Lung (tissue), 12 donors: ENCODE data around the gene CEACAM7. TPM values are rescaled to one million over a fixed set of nuclear protein-coding genes. Genes with fewer than 3 reads are reported as not detected.

Experiments used
- ATAC-seq: fragments of 200-7000 bp; cut with Tn5 transposase; one replicate; pipeline ENCODE4 v1.9.1; 2020; ENCODE audit warnings: moderate number of reproducible peaks; ENCODE audit not compliant: insufficient read depth, low FRiP score
- DNase-seq, 3 donors: peaks; one replicate each; pipeline ENCODE4 v3.0.0-alpha.2; 2013 to 2017
- H3K27ac ChIP-seq, 2 donors: one replicate each; pipeline ENCODE4 v1.5.1; 2013; ENCODE audit warnings: mild to moderate bottlenecking in 2 of 2, moderate library complexity in 2 of 2, control low read depth in 1 of 2, inconsistent platforms in 1 of 2, low read depth in 1 of 2, low read length in 1 of 2
- H3K27me3 ChIP-seq, 3 donors: one replicate each; pipeline ENCODE4 v1.5.1; 2013; ENCODE audit warnings: low read length in 2 of 3; ENCODE audit not compliant: control insufficient read depth in 3 of 3, insufficient read depth in 3 of 3
- H3K36me3 ChIP-seq, 4 donors: one replicate each; pipeline ENCODE4 v1.5.1; 2013; ENCODE audit warnings: low read length in 4 of 4, mild to moderate bottlenecking in 1 of 4, moderate library complexity in 1 of 4; ENCODE audit not compliant: control insufficient read depth in 4 of 4, insufficient read depth in 4 of 4
- H3K4me1 ChIP-seq, 5 donors: one replicate each; pipeline ENCODE4 v1.5.1; 2013; ENCODE audit warnings: low read length in 5 of 5, mild to moderate bottlenecking in 2 of 5, moderate library complexity in 1 of 5; ENCODE audit not compliant: control insufficient read depth in 5 of 5, insufficient read depth in 5 of 5
- H3K4me3 ChIP-seq: one replicate; pipeline ENCODE4 v1.5.1; 2013; ENCODE audit warnings: mild to moderate bottlenecking, control low read depth, moderate library complexity
- H3K9ac ChIP-seq, 2 donors: one replicate each; pipeline ENCODE4 v1.5.1; 2013; ENCODE audit warnings: low read length in 2 of 2, control low read depth in 1 of 2; ENCODE audit not compliant: insufficient read depth in 1 of 2
- H3K9me3 ChIP-seq, 4 donors: one replicate each; pipeline ENCODE4 v1.5.1; 2013; ENCODE audit warnings: low read length in 3 of 4, mild to moderate bottlenecking in 1 of 4, moderate library complexity in 1 of 4; ENCODE audit not compliant: control insufficient read depth in 4 of 4, insufficient read depth in 3 of 4
- WGBS, 2 donors: extraction: QIAGEN DNeasy Blood & Tissue Kit; methylation state at CpG; one replicate each; pipeline ENCODE4 v1.1.7; 2013; 5-methylcytosine and 5-hydroxymethylcytosine counted together
- polyA plus RNA-seq, 2 donors: library from polyadenylated mRNA; stranded (reverse); fragments of 200-250 nt; gene quantifications; one replicate each; pipeline ENCODE4 v1.2.1, GENCODE V29; 2013
- total RNA-seq, 2 donors: library from RNA; depleted of rRNA in 1 of 2; stranded (reverse); fragments of >200 nt in 1 of 2; gene quantifications; one replicate each; pipeline ENCODE4 v1.2.1, GENCODE V29; 2014 to 2021
- TF ChIP-seq, protein P1 (sequence below): IDR thresholded peaks from 2 replicates; pipeline ENCODE4 v1.5.1; 2012; ENCODE audit warnings: mild to moderate bottlenecking; ENCODE audit errors: control extremely low read depth, extremely low read depth
- donor health status: control.
- donor health status: control.
- donor health status: Bipolar disorder and iron deficiency.
- donor health status: healthy.
- donor health status: DM: yes; HTN: yes; CAD: no.

The CEACAM7 gene
- total and polyA plus RNA-seq, 4 donors, result 0.11 to 0.41 (median 0.26) TPM

DNA sequence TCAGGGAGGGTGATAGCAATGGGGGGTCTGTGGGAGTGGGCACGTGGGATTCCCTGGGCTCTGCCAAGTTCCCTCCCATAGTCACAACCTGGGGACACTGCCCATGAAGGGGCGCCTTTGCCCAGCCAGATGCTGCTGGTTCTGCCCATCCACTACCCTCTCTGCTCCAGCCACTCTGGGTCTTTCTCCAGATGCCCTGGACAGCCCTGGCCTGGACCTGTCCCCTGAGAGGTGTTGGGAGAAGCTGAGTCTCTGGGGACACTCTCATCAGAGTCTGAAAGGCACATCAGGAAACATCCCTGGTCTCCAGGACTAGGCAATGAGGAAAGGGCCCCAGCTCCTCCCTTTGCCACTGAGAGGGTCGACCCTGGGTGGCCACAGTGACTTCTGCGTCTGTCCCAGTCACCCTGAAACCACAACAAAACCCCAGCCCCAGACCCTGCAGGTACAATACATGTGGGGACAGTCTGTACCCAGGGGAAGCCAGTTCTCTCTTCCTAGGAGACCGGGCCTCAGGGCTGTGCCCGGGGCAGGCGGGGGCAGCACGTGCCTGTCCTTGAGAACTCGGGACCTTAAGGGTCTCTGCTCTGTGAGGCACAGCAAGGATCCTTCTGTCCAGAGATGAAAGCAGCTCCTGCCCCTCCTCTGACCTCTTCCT lies 9.3 kb upstream of the CEACAM7 start:
- Histone ChIP-seq H3K4me3 (no peak overlapping the region), H3K27me3 (no peaks in the 10 kb centered on the region), H3K4me1 (no peaks in the 10 kb centered on the region), H3K27ac (no peak overlapping the region), H3K36me3 (no peaks in the 10 kb centered on the region), H3K9me3 (peaks cover 0 to 5% (median 0%) of the 10 kb centered on the region in 4 donors), H3K9ac (no peak overlapping the region)
- no peak for DNase-seq
- 66 to 76% methylated on average over 9 of the region's 9 CpGs for WGBS, 2 donors
- no peak for ATAC-seq
- TF ChIP-seq, protein P1, sequence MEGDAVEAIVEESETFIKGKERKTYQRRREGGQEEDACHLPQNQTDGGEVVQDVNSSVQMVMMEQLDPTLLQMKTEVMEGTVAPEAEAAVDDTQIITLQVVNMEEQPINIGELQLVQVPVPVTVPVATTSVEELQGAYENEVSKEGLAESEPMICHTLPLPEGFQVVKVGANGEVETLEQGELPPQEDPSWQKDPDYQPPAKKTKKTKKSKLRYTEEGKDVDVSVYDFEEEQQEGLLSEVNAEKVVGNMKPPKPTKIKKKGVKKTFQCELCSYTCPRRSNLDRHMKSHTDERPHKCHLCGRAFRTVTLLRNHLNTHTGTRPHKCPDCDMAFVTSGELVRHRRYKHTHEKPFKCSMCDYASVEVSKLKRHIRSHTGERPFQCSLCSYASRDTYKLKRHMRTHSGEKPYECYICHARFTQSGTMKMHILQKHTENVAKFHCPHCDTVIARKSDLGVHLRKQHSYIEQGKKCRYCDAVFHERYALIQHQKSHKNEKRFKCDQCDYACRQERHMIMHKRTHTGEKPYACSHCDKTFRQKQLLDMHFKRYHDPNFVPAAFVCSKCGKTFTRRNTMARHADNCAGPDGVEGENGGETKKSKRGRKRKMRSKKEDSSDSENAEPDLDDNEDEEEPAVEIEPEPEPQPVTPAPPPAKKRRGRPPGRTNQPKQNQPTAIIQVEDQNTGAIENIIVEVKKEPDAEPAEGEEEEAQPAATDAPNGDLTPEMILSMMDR, result no peak

DNA sequence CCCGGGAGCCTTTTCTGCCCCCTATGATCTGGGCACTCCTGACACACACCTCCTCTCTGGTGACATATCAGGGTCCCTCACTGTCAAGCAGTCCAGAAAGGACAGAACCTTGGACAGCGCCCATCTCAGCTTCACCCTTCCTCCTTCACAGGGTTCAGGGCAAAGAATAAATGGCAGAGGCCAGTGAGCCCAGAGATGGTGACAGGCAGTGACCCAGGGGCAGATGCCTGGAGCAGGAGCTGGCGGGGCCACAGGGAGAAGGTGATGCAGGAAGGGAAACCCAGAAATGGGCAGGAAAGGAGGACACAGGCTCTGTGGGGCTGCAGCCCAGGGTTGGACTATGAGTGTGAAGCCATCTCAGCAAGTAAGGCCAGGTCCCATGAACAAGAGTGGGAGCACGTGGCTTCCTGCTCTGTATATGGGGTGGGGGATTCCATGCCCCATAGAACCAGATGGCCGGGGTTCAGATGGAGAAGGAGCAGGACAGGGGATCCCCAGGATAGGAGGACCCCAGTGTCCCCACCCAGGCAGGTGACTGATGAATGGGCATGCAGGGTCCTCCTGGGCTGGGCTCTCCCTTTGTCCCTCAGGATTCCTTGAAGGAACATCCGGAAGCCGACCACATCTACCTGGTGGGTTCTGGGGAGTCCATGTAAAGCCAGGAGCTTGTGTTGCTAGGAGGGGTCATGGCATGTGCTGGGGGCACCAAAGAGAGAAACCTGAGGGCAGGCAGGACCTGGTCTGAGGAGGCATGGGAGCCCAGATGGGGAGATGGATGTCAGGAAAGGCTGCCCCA lies 8.5 kb upstream of the CEACAM7 start:
- Histone ChIP-seq H3K4me3 (no peak overlapping the region), H3K27ac (no peak overlapping the region), H3K27me3 (no peaks in the 10 kb centered on the region), H3K36me3 (no peaks in the 10 kb centered on the region), H3K9ac (no peak overlapping the region), H3K9me3 (peaks cover 0 to 8% (median 0%) of the 10 kb centered on the region in 4 donors), H3K4me1 (no peaks in the 10 kb centered on the region)
- TF ChIP-seq, protein P1, result no peak
- 68 to 73% methylated on average over 7 of the region's 7 CpGs for WGBS, 2 donors
- ATAC-seq, result no peak
- peak in 2 of 3 donors; percentile 2 to 42 for DNase-seq

DNA sequence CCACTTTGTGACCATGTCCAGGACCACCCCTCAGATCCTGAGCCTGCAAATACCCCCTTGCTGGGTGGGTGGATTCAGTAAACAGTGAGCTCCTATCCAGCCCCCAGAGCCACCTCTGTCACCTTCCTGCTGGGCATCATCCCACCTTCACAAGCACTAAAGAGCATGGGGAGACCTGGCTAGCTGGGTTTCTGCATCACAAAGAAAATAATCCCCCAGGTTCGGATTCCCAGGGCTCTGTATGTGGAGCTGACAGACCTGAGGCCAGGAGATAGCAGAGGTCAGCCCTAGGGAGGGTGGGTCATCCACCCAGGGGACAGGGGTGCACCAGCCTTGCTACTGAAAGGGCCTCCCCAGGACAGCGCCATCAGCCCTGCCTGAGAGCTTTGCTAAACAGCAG lies 7.7 kb upstream of the CEACAM7 start:
- TF ChIP-seq, protein P1, result no peak
- ATAC-seq (no peak), DNase-seq (no peak)
- H3K4me3 ChIP-seq, result no peak overlapping the region
- no peaks in the 10 kb centered on the region for H3K27me3 ChIP-seq
- H3K9ac ChIP-seq, result no peak overlapping the region
- peaks cover 0 to 8% (median 0%) of the 10 kb centered on the region in 4 donors for H3K9me3 ChIP-seq
- no peaks in the 10 kb centered on the region for H3K4me1 ChIP-seq
- H3K36me3 ChIP-seq, result no peaks in the 10 kb centered on the region
- no peak overlapping the region for H3K27ac ChIP-seq
- 65 to 77% methylated on average over 2 of the region's 2 CpGs for WGBS, 2 donors
